GM12878 (cell line): ENCODE results near the gene DEPDC7. TPM values are rescaled to one million over a fixed set of nuclear protein-coding genes. Genes with fewer than 3 reads are reported as not detected.

Experiments used
- ATAC-seq: fragments of 200-7000 bp; cut with Tn5 transposase; 3 replicates; pipeline ENCODE4 v1.9.1; 2020; ENCODE audit warnings: mild to moderate bottlenecking, moderate library complexity
- BruUV-seq: library from RNA; stranded (reverse); fragments of 400-500 nt; replicated peaks from 2 replicates; lab custom pipeline; 2021; lab: Mats Ljungman, UMichigan
- CTCF ChIA-PET: fragments of 300-600 bp; sonication (Branson Sonifier 250); formaldehyde crosslinking; extraction: SDS; loops from one replicate; lab custom pipeline; 2021; ENCODE audit warnings: inconsistent platforms; lab: Yijun Ruan, JAX
- POLR2A ChIA-PET: fragments of 350-600 bp; formaldehyde crosslinking; extraction: SDS; loops from one replicate; lab custom pipeline; 2021; ENCODE audit warnings: inconsistent platforms; lab: Charles Lee
- RAD21 ChIA-PET: fragments of 300-600 bp; sonication (Branson Sonifier 250); formaldehyde crosslinking; loops from one replicate; lab custom pipeline; 2023; ENCODE audit warnings: antibody characterized with exemption; ENCODE audit not compliant: unreplicated experiment; lab: Charles Lee
- SMC1A ChIA-PET: fragments of 300-600 bp; sonication (Branson Sonifier 250); formaldehyde crosslinking; loops from one replicate; lab custom pipeline; 2023; ENCODE audit not compliant: unreplicated experiment, uncharacterized antibody; lab: Charles Lee
- DNase-seq: peaks from one replicate; pipeline ENCODE4 v3.0.0-alpha.2; 2011; ENCODE audit warnings: low read depth, low spot score
- FAIRE-seq: peaks from 3 replicates; lab custom pipeline; 2011; peaks lifted over from hg19 to GRCh38; lab: Jason Lieb, UNC
- H2AFZ ChIP-seq: 2 replicates; pipeline ENCODE4 v1.6.0; 2011; ENCODE audit warnings: low read depth, low read length, control low read depth; ENCODE audit not compliant: control insufficient read depth
- H3K27ac ChIP-seq: 2 replicates; pipeline ENCODE4 v1.5.1; 2011; ENCODE audit warnings: control low read depth; ENCODE audit not compliant: control insufficient read depth, insufficient read depth
- H3K27me3 ChIP-seq, 2 experiments: replicated peaks in 1 of 2; 2 replicates each; pipeline versions ENCODE4 v1.6.0 to v1.6.1; 2011; ENCODE audit warnings: low read length in 1 of 2; ENCODE audit not compliant: control insufficient read depth in 2 of 2, insufficient read depth in 2 of 2
- H3K36me3 ChIP-seq, 2 experiments: 2 replicates each; pipeline ENCODE4 v1.5.1; 2011; ENCODE audit warnings: low read length in 1 of 2; ENCODE audit not compliant: control insufficient read depth in 2 of 2, insufficient read depth in 2 of 2
- H3K4me1 ChIP-seq: 2 replicates; pipeline ENCODE4 v1.6.1; 2011; ENCODE audit warnings: mild to moderate bottlenecking, low read length, moderate library complexity, mixed read lengths; ENCODE audit not compliant: control insufficient read depth, insufficient read depth
- H3K4me2 ChIP-seq: 2 replicates; pipeline ENCODE4 v1.6.0; 2011; ENCODE audit warnings: control low read depth; ENCODE audit not compliant: control insufficient read depth, insufficient read depth
- H3K4me3 ChIP-seq: fragments of 200-600 bp; sonication (generic); 2 replicates; pipeline ENCODE4 v1.5.1; 2016
- H3K79me2 ChIP-seq: 2 replicates; pipeline ENCODE4 v1.6.0; 2011; ENCODE audit warnings: low read length; ENCODE audit not compliant: control insufficient read depth, insufficient read depth
- H3K9ac ChIP-seq: 2 replicates; pipeline ENCODE4 v1.8.0; 2011; ENCODE audit warnings: low read length, control low read depth, mixed read lengths; ENCODE audit not compliant: control insufficient read depth, insufficient read depth
- H3K9me3 ChIP-seq: replicated peaks from 3 replicates; pipeline ENCODE4 v1.5.1; 2011; ENCODE audit warnings: mild to moderate bottlenecking, low read length; ENCODE audit not compliant: control insufficient read depth, insufficient read depth
- H4K20me1 ChIP-seq: 2 replicates; pipeline ENCODE4 v1.6.0; 2011; ENCODE audit not compliant: control insufficient read depth, insufficient read depth
- BMI1 ChIP-seq: fragments of 450-650 bp; IDR thresholded peaks from 2 replicates; pipeline ENCODE4 v1.6.1; 2016; ENCODE audit warnings: mild to moderate bottlenecking, moderate library complexity, borderline replicate concordance
- ETV6 ChIP-seq, 2 experiments: fragments of 450-650 bp in 1 of 2; IDR thresholded peaks in 1 of 2; conservative IDR thresholded peaks in 1 of 2; 2 replicates each; pipeline ENCODE4 v1.6.1; 2014; ENCODE audit warnings: antibody characterized with exemption in 1 of 2, borderline replicate concordance in 1 of 2, low read depth in 1 of 2, mild to moderate bottlenecking in 1 of 2, moderate library complexity in 1 of 2
- HSF1 ChIP-seq: fragments of 150-350 bp; IDR thresholded peaks from 2 replicates; pipeline ENCODE4 v1.6.1; 2014; ENCODE audit warnings: mild to moderate bottlenecking, low read depth, low read length
- IKZF2 ChIP-seq, 2 experiments: fragments of 450-650 bp; IDR thresholded peaks; 2 replicates each; pipeline ENCODE4 v1.6.1; 2017; ENCODE audit warnings: mild to moderate bottlenecking in 2 of 2, moderate library complexity in 2 of 2
- PAX8 ChIP-seq: fragments of 450-650 bp; IDR thresholded peaks from 2 replicates; pipeline ENCODE4 v1.6.1; 2017; ENCODE audit warnings: mild to moderate bottlenecking, moderate library complexity
- SIX5 ChIP-seq: IDR thresholded peaks from 2 replicates; pipeline ENCODE4 v1.6.1; 2011; ENCODE audit warnings: mild to moderate bottlenecking, low read depth, low read length, moderate library complexity; ENCODE audit not compliant: severe bottlenecking
- SKIL ChIP-seq: fragments of 450-650 bp; IDR thresholded peaks from 2 replicates; pipeline ENCODE4 v1.6.1; 2017; ENCODE audit warnings: mild to moderate bottlenecking, low read depth, inconsistent platforms; ENCODE audit not compliant: poor library complexity, severe bottlenecking
- STAT1 ChIP-seq: fragments of 450-650 bp; conservative IDR thresholded peaks from 2 replicates; pipeline ENCODE4 v1.6.1; 2014; ENCODE audit warnings: antibody characterized with exemption, mild to moderate bottlenecking
- ZBTB33 ChIP-seq: fragments of 450-650 bp; IDR thresholded peaks from 2 replicates; pipeline ENCODE4 v1.6.1; 2017; ENCODE audit warnings: mild to moderate bottlenecking
- ZNF217 ChIP-seq: fragments of 450-650 bp; IDR thresholded peaks from 2 replicates; pipeline ENCODE4 v1.6.1; 2017; ENCODE audit warnings: antibody characterized with exemption, mild to moderate bottlenecking
- WGBS: methylation state at CpG from one replicate; pipeline ENCODE4 v1.1.6; 2016; ENCODE audit warnings: low lambda C conversion rate; ENCODE audit not compliant: insufficient replicate concordance, insufficient coverage; ENCODE audit errors: missing lambda C conversion rate; 5-methylcytosine and 5-hydroxymethylcytosine counted together
- in situ Hi-C: fragments of 300-500 bp; cut with MboI; formaldehyde crosslinking; loops from 9 replicates; pipeline ENCODE4 v1.14.3; 2018; ENCODE audit warnings: mixed read lengths
- intact Hi-C: fragments of 100-400 bp; cut with micrococcal nuclease; formaldehyde crosslinking; loops from one replicate; pipeline ENCODE4 v1.14.2; 2022; ENCODE audit not compliant: unreplicated experiment
- polyA plus RNA-seq, 11 experiments: library from polyadenylated mRNA; depleted of rRNA in 4 of 11; unstranded in 6 of 11; stranded (reverse) in 5 of 11; fragments of >200 nt; fragmentation: Nextera tagmentation in 4 of 11; fragmentation: Illumina TruSeq in 1 of 11; extraction: Ambion mirVana in 4 of 11; extraction: Trizol in 1 of 11; gene quantifications; 1 replicate in 1 of 11; 2 replicates in 10 of 11; pipeline versions ENCODE4 v1.2.1 to v1.2.3, GENCODE V29; 2011 to 2016; ENCODE audit warnings: inconsistent platforms in 2 of 11, missing spikeins in 2 of 11, low read depth in 1 of 11
- total RNA-seq, 4 experiments: library from RNA; depleted of rRNA in 3 of 4; stranded (reverse); fragments of >200 nt in 3 of 4; fragmentation: Illumina TruSeq in 1 of 4; extraction: Trizol in 1 of 4; gene quantifications; 2 replicates each; pipeline versions ENCODE4 v1.2.1 to v1.2.3, GENCODE V29; 2013 to 2021

Gene DEPDC7
- total and polyA plus RNA-seq, 10 of the 15 experiments (the other 5 are each of a cell fraction or from before 2014, with no cell fraction given), result 0.06 to 1.1 (median 0.49) TPM

- ATAC-seq, result no peak
- H3K79me2 ChIP-seq, result no peaks in the 10 kb centered on the region
- CTCF ChIA-PET, result interaction anchor here (1.4 kb wide), 1 partner anchor 14 kb away, joined by 3 read pairs; no protein-coding TSS in a partner anchor
Observed at GRCh38 chr11:33017965-33018364, 2.3 kb downstream of the DEPDC7 start.

More at GRCh38 chr11:33017965-33018364, 2.3 kb downstream of the DEPDC7 start:
- ChIA-PET SMC1A (interaction anchor here (1.1 to 2.5 kb wide), 4 partner anchors 8 to 46 kb away, joined by 3 to 9 read pairs (median 6); no protein-coding TSS in a partner anchor), RAD21 (no interaction called here), POLR2A (no interaction called here)
- TF ChIP-seq SIX5, result no peak
- no peak for TF ChIP-seq PAX8
- no peak for TF ChIP-seq HSF1
- TF ChIP-seq BMI1, result no peak
- no peak for TF ChIP-seq ETV6 (conservative IDR thresholded peaks at IDR 0.05 in 1 of 2, IDR thresholded peaks at IDR 0.05 in 1 of 2; ENCODE audit: borderline replicate concordance in 1 of 2, low read depth in 1 of 2)
- no peak for TF ChIP-seq ZNF217
- TF ChIP-seq SKIL, result no peak
- TF ChIP-seq ZBTB33, result no peak
- TF ChIP-seq STAT1, result no peak
- TF ChIP-seq IKZF2 (IDR thresholded peaks at IDR 0.05), result no peak
- no peak for FAIRE-seq
- Histone ChIP-seq H3K4me1 (no peaks in the 10 kb centered on the region), H4K20me1 (no peaks in the 10 kb centered on the region), H3K4me3 (no peak overlapping the region), H2AFZ (no peak overlapping the region), H3K4me2 (no peak overlapping the region), H3K27me3 (peaks cover 0 to 5% of the 10 kb centered on the region in 2 experiments; a peak in 2 of 4 replicates), H3K36me3 (no peaks in the 10 kb centered on the region), H3K27ac (no peak overlapping the region), H3K9me3 (no peaks in the 10 kb centered on the region; the same call in 2 of the 3 replicates), H3K9ac (no peak overlapping the region)
- intact Hi-C loops (no loop called here), in situ Hi-C loops (no loop called here)
- DNase-seq, result no peak
- no TSS peak for BruUV-seq
- WGBS, result 54% methylated on average over 3 of the region's 3 CpGs
